ENCODE results near the gene EMCN. TPM values are rescaled to one million over a fixed set of nuclear protein-coding genes. Genes with fewer than 3 reads are reported as not detected.

Gene EMCN
- total RNA-seq, 1 experiment from 2014 or later = not detected

DNA sequence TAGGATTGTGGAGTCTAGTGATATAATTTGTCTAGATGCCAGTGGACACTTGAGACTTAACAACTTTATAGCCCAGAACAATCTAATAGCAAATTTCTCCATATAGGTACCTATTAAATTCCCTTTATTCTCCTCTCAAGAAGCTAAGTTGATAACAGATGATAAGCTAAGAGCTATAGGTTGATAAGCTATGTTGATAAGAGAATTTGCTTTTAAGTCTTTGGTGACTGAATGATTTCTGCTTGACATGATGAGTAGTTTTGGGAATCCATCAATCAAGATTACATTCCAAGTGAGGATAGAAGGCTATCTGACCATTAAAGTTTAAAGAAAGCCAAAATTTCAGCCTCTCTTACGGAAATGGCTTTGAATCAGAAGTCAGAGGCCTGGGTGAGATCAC lies 131.6 kb downstream of the EMCN start:
- H3K9me3 ChIP-seq (ENCODE audit: control insufficient read depth in 1 of 2, insufficient read depth in 1 of 2, low read depth in 1 of 2, low read length in 2 of 2) = no peaks in the 10 kb centered on the region
- H3K4me1 ChIP-seq (ENCODE audit: control insufficient read depth in 1 of 2, insufficient read depth in 2 of 2, low read length in 2 of 2) = no peaks in the 10 kb centered on the region
- POLR2A ChIA-PET = no interaction called here
- RAD21 ChIA-PET (ENCODE audit: low non-redundant PET in 1 of 2, low total read pairs in 2 of 2, uncharacterized antibody in 2 of 2, unreplicated experiment in 2 of 2) = no interaction called here
- intact Hi-C loops (cut with micrococcal nuclease) = no loop called here
- CTCF ChIA-PET = no interaction called here
- ATAC-seq (no peak), DNase-seq (ENCODE audit: low read depth, low spot score) (no peak)
- H3K79me2 ChIP-seq (ENCODE audit: insufficient read depth, low read length) = no peaks in the 10 kb centered on the region
- H2AFZ ChIP-seq (ENCODE audit: low read depth, low read length, poor library complexity, severe bottlenecking) = no peak overlapping the region
- no peaks in the 10 kb centered on the region for H3K9me2 ChIP-seq (ENCODE audit: insufficient read depth)
- H3K36me3 ChIP-seq (ENCODE audit: control insufficient read depth in 1 of 2, insufficient read depth in 2 of 2, low read length in 2 of 2) = no peaks in the 10 kb centered on the region
- no TSS peak for BruUV-seq (replicated peaks)
- H3K4me2 ChIP-seq (ENCODE audit: low read length) = no peak overlapping the region
- H3K27ac ChIP-seq (ENCODE audit: low read depth, low read length) = no peak overlapping the region
- no peak overlapping the region for H3K4me3 ChIP-seq (replicated peaks in 1 of 2; ENCODE audit: low read depth in 1 of 2, low read length in 2 of 2)
- no peaks in the 10 kb centered on the region for H4K20me1 ChIP-seq (ENCODE audit: insufficient read depth)
- TF ChIP-seq EZH2 (IDR thresholded peaks at IDR 0.05) = no peak
- no peak for TF ChIP-seq FOSL1 (IDR thresholded peaks at IDR 0.05; ENCODE audit: low read depth)
- TF ChIP-seq RAD21 (IDR thresholded peaks at IDR 0.05; ENCODE audit: low read depth) = no peak
- TF ChIP-seq CEBPB (IDR thresholded peaks at IDR 0.05; ENCODE audit: low read depth) = no peak
- TF ChIP-seq, protein P1, sequence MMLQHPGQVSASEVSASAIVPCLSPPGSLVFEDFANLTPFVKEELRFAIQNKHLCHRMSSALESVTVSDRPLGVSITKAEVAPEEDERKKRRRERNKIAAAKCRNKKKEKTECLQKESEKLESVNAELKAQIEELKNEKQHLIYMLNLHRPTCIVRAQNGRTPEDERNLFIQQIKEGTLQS (IDR thresholded peaks at IDR 0.05) = no peak
- TF ChIP-seq EZH2phosphoT487 (IDR thresholded peaks at IDR 0.05; ENCODE audit: borderline replicate concordance) = no peak
- TF ChIP-seq, protein P2, sequence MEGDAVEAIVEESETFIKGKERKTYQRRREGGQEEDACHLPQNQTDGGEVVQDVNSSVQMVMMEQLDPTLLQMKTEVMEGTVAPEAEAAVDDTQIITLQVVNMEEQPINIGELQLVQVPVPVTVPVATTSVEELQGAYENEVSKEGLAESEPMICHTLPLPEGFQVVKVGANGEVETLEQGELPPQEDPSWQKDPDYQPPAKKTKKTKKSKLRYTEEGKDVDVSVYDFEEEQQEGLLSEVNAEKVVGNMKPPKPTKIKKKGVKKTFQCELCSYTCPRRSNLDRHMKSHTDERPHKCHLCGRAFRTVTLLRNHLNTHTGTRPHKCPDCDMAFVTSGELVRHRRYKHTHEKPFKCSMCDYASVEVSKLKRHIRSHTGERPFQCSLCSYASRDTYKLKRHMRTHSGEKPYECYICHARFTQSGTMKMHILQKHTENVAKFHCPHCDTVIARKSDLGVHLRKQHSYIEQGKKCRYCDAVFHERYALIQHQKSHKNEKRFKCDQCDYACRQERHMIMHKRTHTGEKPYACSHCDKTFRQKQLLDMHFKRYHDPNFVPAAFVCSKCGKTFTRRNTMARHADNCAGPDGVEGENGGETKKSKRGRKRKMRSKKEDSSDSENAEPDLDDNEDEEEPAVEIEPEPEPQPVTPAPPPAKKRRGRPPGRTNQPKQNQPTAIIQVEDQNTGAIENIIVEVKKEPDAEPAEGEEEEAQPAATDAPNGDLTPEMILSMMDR (IDR thresholded peaks at IDR 0.05 in 2 of 3, conservative IDR thresholded peaks at IDR 0.05 in 1 of 3; ENCODE audit: borderline replicate concordance in 1 of 3, insufficient read depth in 1 of 3, low read depth in 2 of 3, low read length in 2 of 3) = no peak
- no peak for TF ChIP-seq ELF1 (IDR thresholded peaks at IDR 0.05; ENCODE audit: borderline replicate concordance, low read depth)
- no peak for TF ChIP-seq SIN3A (IDR thresholded peaks at IDR 0.05; ENCODE audit: low read depth)
- TF ChIP-seq POLR2A (IDR thresholded peaks at IDR 0.05; ENCODE audit: borderline replicate concordance, extremely low read depth, insufficient read depth, insufficient read length) = no peak
- TF ChIP-seq, protein P3, sequence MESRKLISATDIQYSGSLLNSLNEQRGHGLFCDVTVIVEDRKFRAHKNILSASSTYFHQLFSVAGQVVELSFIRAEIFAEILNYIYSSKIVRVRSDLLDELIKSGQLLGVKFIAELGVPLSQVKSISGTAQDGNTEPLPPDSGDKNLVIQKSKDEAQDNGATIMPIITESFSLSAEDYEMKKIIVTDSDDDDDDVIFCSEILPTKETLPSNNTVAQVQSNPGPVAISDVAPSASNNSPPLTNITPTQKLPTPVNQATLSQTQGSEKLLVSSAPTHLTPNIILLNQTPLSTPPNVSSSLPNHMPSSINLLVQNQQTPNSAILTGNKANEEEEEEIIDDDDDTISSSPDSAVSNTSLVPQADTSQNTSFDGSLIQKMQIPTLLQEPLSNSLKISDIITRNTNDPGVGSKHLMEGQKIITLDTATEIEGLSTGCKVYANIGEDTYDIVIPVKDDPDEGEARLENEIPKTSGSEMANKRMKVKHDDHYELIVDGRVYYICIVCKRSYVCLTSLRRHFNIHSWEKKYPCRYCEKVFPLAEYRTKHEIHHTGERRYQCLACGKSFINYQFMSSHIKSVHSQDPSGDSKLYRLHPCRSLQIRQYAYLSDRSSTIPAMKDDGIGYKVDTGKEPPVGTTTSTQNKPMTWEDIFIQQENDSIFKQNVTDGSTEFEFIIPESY (IDR thresholded peaks at IDR 0.05; ENCODE audit: extremely low read depth, insufficient replicate concordance, low read length) = no peak
- TF ChIP-seq YY1 (IDR thresholded peaks at IDR 0.05; ENCODE audit: extremely low read depth, insufficient replicate concordance, low read depth, low read length) = no peak
- TF ChIP-seq, protein P4, sequence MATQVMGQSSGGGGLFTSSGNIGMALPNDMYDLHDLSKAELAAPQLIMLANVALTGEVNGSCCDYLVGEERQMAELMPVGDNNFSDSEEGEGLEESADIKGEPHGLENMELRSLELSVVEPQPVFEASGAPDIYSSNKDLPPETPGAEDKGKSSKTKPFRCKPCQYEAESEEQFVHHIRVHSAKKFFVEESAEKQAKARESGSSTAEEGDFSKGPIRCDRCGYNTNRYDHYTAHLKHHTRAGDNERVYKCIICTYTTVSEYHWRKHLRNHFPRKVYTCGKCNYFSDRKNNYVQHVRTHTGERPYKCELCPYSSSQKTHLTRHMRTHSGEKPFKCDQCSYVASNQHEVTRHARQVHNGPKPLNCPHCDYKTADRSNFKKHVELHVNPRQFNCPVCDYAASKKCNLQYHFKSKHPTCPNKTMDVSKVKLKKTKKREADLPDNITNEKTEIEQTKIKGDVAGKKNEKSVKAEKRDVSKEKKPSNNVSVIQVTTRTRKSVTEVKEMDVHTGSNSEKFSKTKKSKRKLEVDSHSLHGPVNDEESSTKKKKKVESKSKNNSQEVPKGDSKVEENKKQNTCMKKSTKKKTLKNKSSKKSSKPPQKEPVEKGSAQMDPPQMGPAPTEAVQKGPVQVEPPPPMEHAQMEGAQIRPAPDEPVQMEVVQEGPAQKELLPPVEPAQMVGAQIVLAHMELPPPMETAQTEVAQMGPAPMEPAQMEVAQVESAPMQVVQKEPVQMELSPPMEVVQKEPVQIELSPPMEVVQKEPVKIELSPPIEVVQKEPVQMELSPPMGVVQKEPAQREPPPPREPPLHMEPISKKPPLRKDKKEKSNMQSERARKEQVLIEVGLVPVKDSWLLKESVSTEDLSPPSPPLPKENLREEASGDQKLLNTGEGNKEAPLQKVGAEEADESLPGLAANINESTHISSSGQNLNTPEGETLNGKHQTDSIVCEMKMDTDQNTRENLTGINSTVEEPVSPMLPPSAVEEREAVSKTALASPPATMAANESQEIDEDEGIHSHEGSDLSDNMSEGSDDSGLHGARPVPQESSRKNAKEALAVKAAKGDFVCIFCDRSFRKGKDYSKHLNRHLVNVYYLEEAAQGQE (IDR thresholded peaks at IDR 0.05; ENCODE audit: low read depth) = no peak
- TF ChIP-seq SRF (IDR thresholded peaks at IDR 0.05; ENCODE audit: low read depth) = no peak
- no peak for TF ChIP-seq TCF7L2 (IDR thresholded peaks at IDR 0.05; ENCODE audit: borderline replicate concordance, extremely low read depth, insufficient read depth, insufficient read length)
- no peak for TF ChIP-seq ZNF274 (IDR thresholded peaks at IDR 0.05; ENCODE audit: low read depth, low read length)
- TF ChIP-seq POLR2AphosphoS5 (IDR thresholded peaks at IDR 0.05; ENCODE audit: low read depth, low read length) = no peak
- no peak for TF ChIP-seq EGR1 (IDR thresholded peaks at IDR 0.05; ENCODE audit: low read depth)
- TF ChIP-seq, protein P5, sequence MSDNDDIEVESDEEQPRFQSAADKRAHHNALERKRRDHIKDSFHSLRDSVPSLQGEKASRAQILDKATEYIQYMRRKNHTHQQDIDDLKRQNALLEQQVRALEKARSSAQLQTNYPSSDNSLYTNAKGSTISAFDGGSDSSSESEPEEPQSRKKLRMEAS (IDR thresholded peaks at IDR 0.05) = no peak
- H3K9ac ChIP-seq (ENCODE audit: low read length) = no peak overlapping the region
- H3K27me3 ChIP-seq (ENCODE audit: insufficient read depth, low read length) = no peaks in the 10 kb centered on the region

Measured in HCT116 (cell line).